GM06990 (cell line): ENCODE data around the gene CACNA1B.

Experiments
- DNase-seq: peaks from one replicate; pipeline ENCODE4 v3.0.0-alpha.2; 2011; ENCODE audit not compliant: insufficient read length; ENCODE audit errors: extremely low read depth
- H3K27me3 ChIP-seq: replicated peaks from 2 replicates; pipeline ENCODE4 v1.6.0; 2011; ENCODE audit warnings: low read length; ENCODE audit not compliant: control insufficient read depth, insufficient read depth
- H3K36me3 ChIP-seq: 2 replicates; pipeline ENCODE4 v1.5.1; 2011; ENCODE audit warnings: low read length; ENCODE audit not compliant: control insufficient read depth, insufficient read depth
- H3K4me3 ChIP-seq: replicated peaks from 2 replicates; pipeline ENCODE4 v1.5.1; 2011; ENCODE audit warnings: low read depth, mild to moderate bottlenecking, control low read depth, low read length
- TF ChIP-seq, protein P1 (sequence below): IDR thresholded peaks from 2 replicates; pipeline ENCODE4 v1.5.1; 2011; ENCODE audit warnings: low read length, control low read depth, mild to moderate bottlenecking, inconsistent platforms; ENCODE audit not compliant: insufficient read depth, poor library complexity, severe bottlenecking

The CACNA1B gene

GRCh38 chr9:137902646-137903045 is 25.1 kb downstream of the CACNA1B start:
- no peak overlapping the region for H3K4me3 ChIP-seq
- DNase-seq, result no peak
- H3K36me3 ChIP-seq, result no peaks in the 10 kb centered on the region
- TF ChIP-seq, protein P1, sequence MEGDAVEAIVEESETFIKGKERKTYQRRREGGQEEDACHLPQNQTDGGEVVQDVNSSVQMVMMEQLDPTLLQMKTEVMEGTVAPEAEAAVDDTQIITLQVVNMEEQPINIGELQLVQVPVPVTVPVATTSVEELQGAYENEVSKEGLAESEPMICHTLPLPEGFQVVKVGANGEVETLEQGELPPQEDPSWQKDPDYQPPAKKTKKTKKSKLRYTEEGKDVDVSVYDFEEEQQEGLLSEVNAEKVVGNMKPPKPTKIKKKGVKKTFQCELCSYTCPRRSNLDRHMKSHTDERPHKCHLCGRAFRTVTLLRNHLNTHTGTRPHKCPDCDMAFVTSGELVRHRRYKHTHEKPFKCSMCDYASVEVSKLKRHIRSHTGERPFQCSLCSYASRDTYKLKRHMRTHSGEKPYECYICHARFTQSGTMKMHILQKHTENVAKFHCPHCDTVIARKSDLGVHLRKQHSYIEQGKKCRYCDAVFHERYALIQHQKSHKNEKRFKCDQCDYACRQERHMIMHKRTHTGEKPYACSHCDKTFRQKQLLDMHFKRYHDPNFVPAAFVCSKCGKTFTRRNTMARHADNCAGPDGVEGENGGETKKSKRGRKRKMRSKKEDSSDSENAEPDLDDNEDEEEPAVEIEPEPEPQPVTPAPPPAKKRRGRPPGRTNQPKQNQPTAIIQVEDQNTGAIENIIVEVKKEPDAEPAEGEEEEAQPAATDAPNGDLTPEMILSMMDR, result no peak
- no peaks in the 10 kb centered on the region for H3K27me3 ChIP-seq

- TF ChIP-seq, protein P1, result no peak
- H3K36me3 ChIP-seq, result no peaks in the 10 kb centered on the region
- DNase-seq, result no peak
- no peaks in the 10 kb centered on the region for H3K27me3 ChIP-seq
- no peak overlapping the region for H3K4me3 ChIP-seq
Measured at GRCh38 chr9:137905740-137906139, 28.2 kb downstream of the CACNA1B start.

GRCh38 chr9:137907776-137908175 is 30.2 kb downstream of the CACNA1B start:
- Histone ChIP-seq H3K36me3 (no peaks in the 10 kb centered on the region), H3K27me3 (no peaks in the 10 kb centered on the region), H3K4me3 (no peak overlapping the region)
- no peak for DNase-seq
- TF ChIP-seq, protein P1, result no peak

DNA sequence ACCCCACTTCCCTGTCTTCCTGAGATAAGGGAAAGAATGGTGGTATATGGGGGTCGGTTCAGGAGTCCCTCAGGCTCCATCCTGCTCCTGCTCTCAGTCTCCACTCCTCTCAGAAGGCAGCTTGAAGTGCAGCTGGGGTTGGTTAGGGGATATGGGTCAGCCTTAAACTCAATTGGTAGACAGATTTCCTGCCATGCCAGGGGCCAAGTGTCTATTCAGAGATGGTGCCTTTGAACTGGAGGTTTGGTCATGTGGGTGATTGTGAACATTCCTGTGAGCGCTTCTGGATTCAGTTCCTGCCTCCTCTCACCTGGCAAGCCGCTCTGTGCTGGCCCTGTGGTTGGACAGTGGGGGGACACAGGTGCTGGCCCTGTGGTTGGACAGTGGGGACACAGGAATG is 35.1 kb downstream of the CACNA1B start:
- Histone ChIP-seq H3K36me3 (no peaks in the 10 kb centered on the region), H3K4me3 (no peak overlapping the region), H3K27me3 (no peaks in the 10 kb centered on the region; the same call in none of the 2 replicates)
- no peak for DNase-seq
- TF ChIP-seq, protein P1, result no peak

DNA sequence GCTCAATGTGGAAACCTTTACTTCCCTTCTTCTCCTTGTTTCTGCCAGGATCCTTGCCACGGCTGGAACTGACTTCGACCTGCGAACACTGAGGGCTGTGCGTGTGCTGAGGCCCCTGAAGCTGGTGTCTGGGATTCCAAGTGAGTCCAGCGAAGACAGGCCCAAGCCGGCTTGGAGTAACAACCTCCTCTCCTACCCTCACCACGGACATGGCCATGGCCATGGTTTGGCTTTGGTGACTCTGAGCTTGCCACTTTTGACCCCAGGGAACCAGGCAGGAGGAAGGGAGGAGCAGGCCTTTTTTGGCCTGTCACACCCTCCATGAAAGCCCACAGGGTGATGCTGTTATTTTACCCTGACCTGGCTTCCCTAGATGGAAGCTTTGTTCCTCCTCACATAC is 35.5 kb downstream of the CACNA1B start:
- H3K36me3 ChIP-seq, result no peaks in the 10 kb centered on the region
- H3K4me3 ChIP-seq, result no peak overlapping the region
- H3K27me3 ChIP-seq, result no peaks in the 10 kb centered on the region; the same call in none of the 2 replicates
- no peak for DNase-seq
- TF ChIP-seq, protein P1, result no peak
